Left renal pelvis (tissue), 4 donors: ENCODE results near the gene TAF4. TPM values are rescaled to one million over a fixed set of nuclear protein-coding genes. Genes with fewer than 3 reads are reported as not detected.
A peak's percentile ranks its signal among the peaks of the same experiment; 100 is the strongest.
"Not testable (repeated sequence)": the region's sequence is repeated elsewhere in the genome, so short reads cannot be mapped to it uniquely, and the experiment has no call there.

ENCODE experiments used
- DNase-seq, 4 donors: peaks; one replicate each; pipeline ENCODE4 v3.0.0-alpha.2; 2013; ENCODE audit warnings: low read depth in 4 of 4, low spot score in 3 of 4
- polyA plus RNA-seq, 4 donors: library from polyadenylated mRNA; unstranded; fragments of 120-200 nt; gene quantifications; one replicate each; pipeline ENCODE4 v1.2.1, GENCODE V29; 2013; ENCODE audit not compliant: insufficient read length in 4 of 4

TAF4 gene
- polyA plus RNA-seq, 4 donors: 13.3 to 21.9 (median 17.7) TPM

- peak; percentile 55 to 78 (median 74) for DNase-seq
Observed at GRCh38 chr20:61951695-61952533, 113.8 kb downstream of the TAF4 start.

- DNase-seq: no peak
Observed at GRCh38 chr20:61950641-61951071, 115.0 kb downstream of the TAF4 start.

- no peak for DNase-seq
Observed at GRCh38 chr20:61949714-61950640, 115.7 kb downstream of the TAF4 start.

GRCh38 chr20:61949363-61949713 lies 116.3 kb downstream of the TAF4 start:
- DNase-seq: no peak

- DNase-seq: no peak
Observed at GRCh38 chr20:61948586-61949362, 116.9 kb downstream of the TAF4 start.

GRCh38 chr20:61948056-61948455 lies 117.6 kb downstream of the TAF4 start:
- DNase-seq: not testable (repeated sequence)

- DNase-seq: not testable (repeated sequence)
Observed at GRCh38 chr20:61945495-61945894, 120.2 kb downstream of the TAF4 start.

- DNase-seq: not testable (repeated sequence)
Observed at GRCh38 chr20:61944967-61945366, 120.7 kb downstream of the TAF4 start.

GRCh38 chr20:61942526-61942925 lies 123.2 kb downstream of the TAF4 start:
- no peak for DNase-seq

GRCh38 chr20:61941721-61942405 lies 123.8 kb downstream of the TAF4 start:
- DNase-seq: no peak

- DNase-seq: no peak
Observed at GRCh38 chr20:61940976-61941720, 124.5 kb downstream of the TAF4 start.

GRCh38 chr20:61940491-61940890 lies 125.2 kb downstream of the TAF4 start:
- DNase-seq: no peak

- no peak for DNase-seq
Observed at GRCh38 chr20:61939691-61940360, 125.9 kb downstream of the TAF4 start.

GRCh38 chr20:61938839-61939690 lies 126.6 kb downstream of the TAF4 start:
- DNase-seq: no peak

- DNase-seq: no peak
Observed at GRCh38 chr20:61937963-61938838, 127.5 kb downstream of the TAF4 start.

- no peak for DNase-seq
Observed at GRCh38 chr20:61937146-61937962, 128.3 kb downstream of the TAF4 start.
